HepG2 (cell line): ENCODE data around the gene CAD. TPM values are rescaled to one million over a fixed set of nuclear protein-coding genes. Genes with fewer than 3 reads are reported as not detected.

Source experiments
- ATAC-seq: fragments of 200-7000 bp; cut with Tn5 transposase; 3 replicates; pipeline ENCODE4 v1.9.1; 2020; ENCODE audit warnings: mild to moderate bottlenecking, moderate library complexity
- BruUV-seq: library from RNA; stranded (reverse); fragments of 400-500 nt; replicated peaks from 2 replicates; lab custom pipeline; 2021; lab: Mats Ljungman, UMichigan
- CTCF ChIA-PET: fragments of 300-600 bp; formaldehyde crosslinking; extraction: SDS; loops from one replicate; lab custom pipeline; 2021; ENCODE audit warnings: low total read pairs, inconsistent platforms, low intra/inter-chr PET ratio; lab: Yijun Ruan, JAX
- POLR2A ChIA-PET: fragments of 350-600 bp; sonication (Branson Sonifier 250); formaldehyde crosslinking; loops from one replicate; lab custom pipeline; 2020; ENCODE audit warnings: antibody characterized with exemption, inconsistent platforms; lab: Yijun Ruan, JAX
- DNase-seq: peaks from one replicate; pipeline ENCODE4 v3.0.0-alpha.2; 2015; ENCODE audit warnings: low spot score
- FAIRE-seq: peaks from 3 replicates; lab custom pipeline; 2011; peaks lifted over from hg19 to GRCh38; lab: Jason Lieb, UNC
- H2AFZ ChIP-seq: one replicate; pipeline ENCODE4 v1.6.1; 2011; ENCODE audit warnings: low read length, inconsistent platforms
- H3K27ac ChIP-seq: fragments of 300-600 bp; 3 replicates; pipeline ENCODE4 v1.8.0; 2011; ENCODE audit warnings: mixed run types, mild to moderate bottlenecking, mixed read lengths, low read length, inconsistent platforms; ENCODE audit not compliant: insufficient read depth; ENCODE audit errors: extremely low read length
- H3K27me3 ChIP-seq, 2 experiments: fragments of 200-600 bp in 1 of 2; 2 replicates in 1 of 2; 3 replicates in 1 of 2; pipeline versions ENCODE4 v1.6.0 to v1.8.0; 2011; ENCODE audit warnings: low read length in 2 of 2, mild to moderate bottlenecking in 2 of 2, moderate library complexity in 2 of 2, inconsistent platforms in 1 of 2; ENCODE audit not compliant: insufficient read depth in 2 of 2, control insufficient read depth in 1 of 2
- H3K36me3 ChIP-seq, 2 experiments: fragments of 200-600 bp in 1 of 2; replicated peaks in 1 of 2; 2 replicates in 1 of 2; 3 replicates in 1 of 2; pipeline versions ENCODE4 v1.5.1 to v1.8.0; 2011; ENCODE audit warnings: low read length in 2 of 2, inconsistent platforms in 1 of 2; ENCODE audit not compliant: insufficient read depth in 2 of 2, control insufficient read depth in 1 of 2
- H3K4me1 ChIP-seq: 2 replicates; pipeline ENCODE4 v1.5.1; 2012; ENCODE audit warnings: low read length, inconsistent platforms; ENCODE audit not compliant: insufficient read depth
- H3K4me2 ChIP-seq: 2 replicates; pipeline ENCODE4 v1.6.0; 2011; ENCODE audit warnings: low read depth, low read length, inconsistent platforms
- H3K4me3 ChIP-seq, 3 experiments: fragments of 200-600 bp in 1 of 3; sonication (generic), shearing (Covaris generic) in 1 of 3; replicated peaks in 1 of 3; 2 replicates each; pipeline ENCODE4 v1.5.1; 2011 to 2016; ENCODE audit warnings: low read length in 3 of 3, inconsistent platforms in 2 of 3, low read depth in 2 of 3, mild to moderate bottlenecking in 2 of 3, control low read depth in 1 of 3, mixed read lengths in 1 of 3; ENCODE audit not compliant: insufficient read depth in 1 of 3
- H3K79me2 ChIP-seq: one replicate; pipeline ENCODE4 v1.6.1; 2011; ENCODE audit warnings: low read length, inconsistent platforms; ENCODE audit not compliant: insufficient read depth
- H3K9ac ChIP-seq: 2 replicates; pipeline ENCODE4 v1.6.0; 2011; ENCODE audit warnings: mild to moderate bottlenecking, low read depth, low read length, inconsistent platforms; ENCODE audit not compliant: insufficient read depth
- H3K9me3 ChIP-seq: 2 replicates; pipeline ENCODE4 v1.5.1; 2012; ENCODE audit warnings: mild to moderate bottlenecking, low read length
- H4K20me1 ChIP-seq: 2 replicates; pipeline ENCODE4 v1.6.0; 2011; ENCODE audit warnings: inconsistent platforms, mild to moderate bottlenecking, low read length, moderate library complexity; ENCODE audit not compliant: insufficient read depth
- CCDC6 ChIP-seq: sonication (generic); formaldehyde crosslinking; IDR thresholded peaks from 2 replicates; pipeline ENCODE4 v1.8.1; 2022; ENCODE audit warnings: mild to moderate bottlenecking, missing genetic modification reagents, moderate library complexity
- CREBL2 ChIP-seq: sonication (generic); formaldehyde crosslinking; IDR thresholded peaks from 2 replicates; pipeline ENCODE4 v1.8.1; 2023; ENCODE audit warnings: missing genetic modification reagents, mild to moderate bottlenecking, borderline replicate concordance
- DMAP1 ChIP-seq: IDR thresholded peaks from 2 replicates; pipeline ENCODE4 v1.6.1; 2016
- HOXA3 ChIP-seq: sonication (generic); formaldehyde crosslinking; IDR thresholded peaks from 2 replicates; pipeline ENCODE4 v1.5.0; 2020; ENCODE audit warnings: missing genetic modification reagents
- HOXA9 ChIP-seq: sonication (generic); formaldehyde crosslinking; IDR thresholded peaks from 2 replicates; pipeline ENCODE4 v1.8.1; 2022; ENCODE audit warnings: missing genetic modification reagents, mild to moderate bottlenecking, moderate library complexity, borderline replicate concordance
- KIAA2018 ChIP-seq: sonication (generic); formaldehyde crosslinking; IDR thresholded peaks from 2 replicates; pipeline ENCODE4 v1.5.0; 2020; ENCODE audit warnings: mild to moderate bottlenecking, missing genetic modification reagents, borderline replicate concordance
- MAX ChIP-seq: IDR thresholded peaks from 2 replicates; pipeline ENCODE4 v1.6.1; 2012; ENCODE audit warnings: inconsistent platforms
- MEIS1 ChIP-seq: sonication (generic); formaldehyde crosslinking; IDR thresholded peaks from 2 replicates; pipeline ENCODE4 v1.9.0; 2021; ENCODE audit warnings: mild to moderate bottlenecking, missing genetic modification reagents, moderate library complexity, borderline replicate concordance
- MYC ChIP-seq: sonication (generic); formaldehyde crosslinking; IDR thresholded peaks from 2 replicates; pipeline ENCODE4 v1.9.0; 2021; ENCODE audit warnings: missing genetic modification reagents, borderline replicate concordance
- ONECUT2 ChIP-seq: sonication (generic); formaldehyde crosslinking; IDR thresholded peaks from 2 replicates; pipeline ENCODE4 v1.4.0; 2020; ENCODE audit warnings: missing genetic modification reagents
- TBP ChIP-seq: sonication (generic); formaldehyde crosslinking; IDR thresholded peaks from 2 replicates; pipeline ENCODE4 v1.5.0; 2020; ENCODE audit warnings: missing genetic modification reagents
- TBX3 ChIP-seq: fragments of 450-650 bp; IDR thresholded peaks from 2 replicates; pipeline ENCODE4 v1.6.1; 2017; ENCODE audit warnings: antibody characterized with exemption, mild to moderate bottlenecking, inconsistent platforms, borderline replicate concordance
- ZNF576 ChIP-seq: sonication (generic); formaldehyde crosslinking; IDR thresholded peaks from 2 replicates; pipeline ENCODE4 v1.4.0; 2020; ENCODE audit warnings: mild to moderate bottlenecking, missing genetic modification reagents
- ZNF619 ChIP-seq: sonication (generic); formaldehyde crosslinking; IDR thresholded peaks from 2 replicates; pipeline ENCODE4 v1.4.0; 2020; ENCODE audit warnings: mild to moderate bottlenecking, missing genetic modification reagents
- ZNF652 ChIP-seq: IDR thresholded peaks from 2 replicates; pipeline ENCODE4 v1.6.1; 2016; ENCODE audit warnings: low read depth, borderline replicate concordance
- ZNF883 ChIP-seq: sonication (generic); formaldehyde crosslinking; IDR thresholded peaks from 2 replicates; pipeline ENCODE4 v1.5.1; 2020; ENCODE audit warnings: mild to moderate bottlenecking, missing genetic modification reagents; ENCODE audit errors: not compliant biosample characterization
- WGBS: methylation state at CpG from one replicate; pipeline ENCODE4 v1.1.6; 2017; ENCODE audit warnings: low lambda C conversion rate; 5-methylcytosine and 5-hydroxymethylcytosine counted together
- in situ Hi-C: cut with HindIII; loops from 2 replicates; pipeline ENCODE4 v1.10.0; 2017; ENCODE audit warnings: low pct_unique_long_range_greater_than_20kb; ENCODE audit not compliant: extremely low pct_ligation_motif_present
- intact Hi-C: fragments of 100-400 bp; cut with micrococcal nuclease; formaldehyde crosslinking; loops from one replicate; pipeline ENCODE4 v1.10.0; 2022; ENCODE audit not compliant: unreplicated experiment
- polyA plus RNA-seq, 8 experiments: library from polyadenylated mRNA; depleted of rRNA in 3 of 8; stranded (reverse) in 7 of 8; unstranded in 1 of 8; fragments of >200 nt; fragmentation: Illumina TruSeq in 4 of 8; extraction: Trizol in 4 of 8; gene quantifications; 2 replicates each; pipeline versions ENCODE4 v1.2.1 to v1.2.3, GENCODE V29; 2011 to 2016; ENCODE audit warnings: low read depth in 4 of 8, missing spikeins in 1 of 8, mixed read lengths in 1 of 8; ENCODE audit not compliant: insufficient read depth in 1 of 8
- total RNA-seq, 5 experiments: library from RNA; depleted of rRNA; stranded (reverse); fragments of >200 nt; fragmentation: Illumina TruSeq; extraction: Trizol; gene quantifications; 2 replicates each; pipeline ENCODE4 v1.2.3, GENCODE V29; 2016; ENCODE audit warnings: low read depth in 1 of 5

Gene CAD
- total and polyA plus RNA-seq, 2 of the 13 experiments (the other 11 are each of a cell fraction or from before 2014, with no cell fraction given), result 21.7 to 37.0 TPM

GRCh38 chr2:27264253-27264752, 47.1 kb downstream of the CAD start:
- no peaks in the 10 kb centered on the region for H3K36me3 ChIP-seq
- H3K27me3 ChIP-seq, result peaks cover 20 to 77% of the 10 kb centered on the region in 2 experiments
- BruUV-seq, result no TSS peak
- no peaks in the 10 kb centered on the region for H3K79me2 ChIP-seq
- H3K4me3 ChIP-seq, result peak overlapping the region; percentile 56 to 77 (median 58)
- WGBS, result 3% methylated on average over 27 of the region's 38 CpGs
- no peak for DNase-seq
- peak overlapping the region; percentile 92 for H3K4me2 ChIP-seq
- ATAC-seq, result peak; percentile 61
- H3K9ac ChIP-seq, result no peak overlapping the region
- H3K27ac ChIP-seq, result no peak overlapping the region
- H4K20me1 ChIP-seq, result no peaks in the 10 kb centered on the region
- intact Hi-C loops (loop anchor here (2.0 kb wide), 1 partner anchor 16 kb away; no protein-coding TSS in a partner anchor), in situ Hi-C loops (no loop called here)
- CTCF ChIA-PET, result interaction anchor here (1.8 to 3.6 kb wide), 3 partner anchors 15 to 39 kb away, joined by 7 to 29 read pairs (median 20); no protein-coding TSS in a partner anchor
- no peaks in the 10 kb centered on the region for H3K9me3 ChIP-seq
- no peak overlapping the region for H2AFZ ChIP-seq
- H3K4me1 ChIP-seq, result peaks cover 26% of the 10 kb centered on the region
- POLR2A ChIA-PET, result interaction anchor here (1.8 kb wide), 1 partner anchor 130 kb away, joined by 5 read pairs; the partner anchor contains the start of gene PREB
- no peak for FAIRE-seq
- TF ChIP-seq MEIS1 (0 out of 2 replicates have a peak, but pooled peaks have one; percentile 20), ZNF883 (CRISPR knock-in tag) (peak; percentile 36), MAX (peak; percentile 56), CCDC6 (CRISPR knock-in tag) (0 out of 2 replicates have a peak, but pooled peaks have one; percentile 52), MYC (0 out of 2 replicates have a peak, but pooled peaks have one; percentile 39), ZNF576 (CRISPR knock-in tag) (0 out of 2 replicates have a peak, but pooled peaks have one; percentile 65), HOXA9 (CRISPR knock-in tag) (0 out of 2 replicates have a peak, but pooled peaks have one; percentile 11), KIAA2018 (CRISPR knock-in tag) (no peak), ONECUT2 (CRISPR knock-in tag) (no peak), HOXA3 (peak; percentile 24; the same call in 1 of the 2 replicates), CREBL2 (CRISPR knock-in tag) (peak; percentile 71; the same call in 1 of the 2 replicates), TBX3 (0 out of 2 replicates have a peak, but pooled peaks have one; percentile 17), ZNF619 (CRISPR knock-in tag) (no peak), ZNF652 (CRISPR knock-in tag) (peak; percentile 65), DMAP1 (0 out of 2 replicates have a peak, but pooled peaks have one; percentile 19), TBP (CRISPR knock-in tag) (no peak)
